RWPE1 (cell line): ENCODE results near the gene HCN1.

Experiments used
- CTCF ChIA-PET: fragments of 350-600 bp; sonication (Branson Sonifier 250); formaldehyde crosslinking; extraction: SDS; loops from one replicate; lab custom pipeline; 2021; lab: Yijun Ruan, JAX
- POLR2A ChIA-PET: fragments of 400-600 bp; formaldehyde crosslinking; extraction: SDS; loops from one replicate; lab custom pipeline; 2020; ENCODE audit warnings: antibody characterized with exemption; ENCODE audit not compliant: low non-redundant PET; lab: Yijun Ruan, JAX
- DNase-seq: peaks from one replicate; pipeline ENCODE4 v3.0.0; 2012; ENCODE audit warnings: low spot score
- H3K27ac ChIP-seq: fragments of 450-650 bp; 2 replicates; pipeline ENCODE4 v1.5.1; 2017
- TF ChIP-seq, protein P1 (sequence below): fragments of 450-650 bp; conservative IDR thresholded peaks from 2 replicates; pipeline ENCODE4 v1.5.1; 2017; ENCODE audit warnings: low read depth, mild to moderate bottlenecking

HCN1 gene

GRCh38 chr5:45694971-45695803 lies 993 bp downstream of the HCN1 start:
- TF ChIP-seq, protein P1, sequence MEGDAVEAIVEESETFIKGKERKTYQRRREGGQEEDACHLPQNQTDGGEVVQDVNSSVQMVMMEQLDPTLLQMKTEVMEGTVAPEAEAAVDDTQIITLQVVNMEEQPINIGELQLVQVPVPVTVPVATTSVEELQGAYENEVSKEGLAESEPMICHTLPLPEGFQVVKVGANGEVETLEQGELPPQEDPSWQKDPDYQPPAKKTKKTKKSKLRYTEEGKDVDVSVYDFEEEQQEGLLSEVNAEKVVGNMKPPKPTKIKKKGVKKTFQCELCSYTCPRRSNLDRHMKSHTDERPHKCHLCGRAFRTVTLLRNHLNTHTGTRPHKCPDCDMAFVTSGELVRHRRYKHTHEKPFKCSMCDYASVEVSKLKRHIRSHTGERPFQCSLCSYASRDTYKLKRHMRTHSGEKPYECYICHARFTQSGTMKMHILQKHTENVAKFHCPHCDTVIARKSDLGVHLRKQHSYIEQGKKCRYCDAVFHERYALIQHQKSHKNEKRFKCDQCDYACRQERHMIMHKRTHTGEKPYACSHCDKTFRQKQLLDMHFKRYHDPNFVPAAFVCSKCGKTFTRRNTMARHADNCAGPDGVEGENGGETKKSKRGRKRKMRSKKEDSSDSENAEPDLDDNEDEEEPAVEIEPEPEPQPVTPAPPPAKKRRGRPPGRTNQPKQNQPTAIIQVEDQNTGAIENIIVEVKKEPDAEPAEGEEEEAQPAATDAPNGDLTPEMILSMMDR, result no peak
- H3K27ac ChIP-seq, result no peak overlapping the region
- POLR2A ChIA-PET, result no interaction called here
- DNase-seq, result no peak
- CTCF ChIA-PET, result no interaction called here

DNA sequence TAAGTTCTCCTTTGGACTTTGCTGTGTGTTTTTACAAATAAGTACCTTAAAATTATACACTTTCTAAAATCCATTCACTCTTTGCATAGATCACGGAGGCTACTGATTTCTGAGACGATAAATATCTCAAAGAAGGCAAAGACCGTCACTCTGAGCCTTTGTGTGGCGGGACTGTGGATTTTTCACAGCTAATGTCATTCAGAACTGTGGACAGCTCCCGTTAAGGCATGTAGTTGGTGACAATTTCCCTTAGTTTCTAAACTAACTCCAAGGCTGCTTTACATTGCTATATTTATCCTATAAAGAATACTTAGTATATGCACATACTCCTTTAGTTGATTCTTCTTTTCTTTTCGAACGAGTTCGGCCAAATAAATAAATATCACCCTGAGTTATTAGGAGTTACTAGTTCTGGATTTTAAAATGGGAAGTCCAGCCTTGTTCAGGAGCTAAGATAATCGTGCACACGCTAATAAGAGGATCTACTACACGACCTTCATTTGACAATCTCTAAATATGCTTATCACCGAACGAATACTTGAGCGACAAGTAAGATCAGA lies 1.8 kb downstream of the HCN1 start:
- CTCF ChIA-PET, result no interaction called here

DNA sequence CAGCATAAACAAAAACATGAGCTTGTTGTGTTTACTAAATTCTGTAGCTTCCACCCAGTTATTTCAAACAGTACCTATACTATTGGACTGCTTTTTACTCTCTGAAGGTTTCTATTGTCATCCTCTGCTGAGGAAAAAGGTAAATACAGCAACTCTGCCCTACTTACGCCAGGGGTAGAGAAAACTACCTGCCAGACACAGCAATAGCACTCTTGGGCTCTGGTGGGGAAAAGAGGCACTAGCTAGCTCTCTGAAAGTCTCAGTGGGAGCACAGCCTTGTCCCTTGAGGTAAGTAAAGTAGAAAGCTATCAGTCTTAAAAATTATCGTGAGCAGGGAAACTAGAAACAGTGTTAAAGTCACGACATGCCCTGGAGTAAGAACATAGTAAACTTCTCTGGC lies 3.7 kb downstream of the HCN1 start:
- TF ChIP-seq, protein P1, result no peak
- POLR2A ChIA-PET, result no interaction called here
- CTCF ChIA-PET, result no interaction called here
- DNase-seq, result no peak
- H3K27ac ChIP-seq, result no peak overlapping the region

More for the DNA sequence above, 1.8 kb downstream of the HCN1 start:
- H3K27ac ChIP-seq, result no peak overlapping the region
- TF ChIP-seq, protein P1, result no peak
- POLR2A ChIA-PET, result no interaction called here
- no peak for DNase-seq

DNA sequence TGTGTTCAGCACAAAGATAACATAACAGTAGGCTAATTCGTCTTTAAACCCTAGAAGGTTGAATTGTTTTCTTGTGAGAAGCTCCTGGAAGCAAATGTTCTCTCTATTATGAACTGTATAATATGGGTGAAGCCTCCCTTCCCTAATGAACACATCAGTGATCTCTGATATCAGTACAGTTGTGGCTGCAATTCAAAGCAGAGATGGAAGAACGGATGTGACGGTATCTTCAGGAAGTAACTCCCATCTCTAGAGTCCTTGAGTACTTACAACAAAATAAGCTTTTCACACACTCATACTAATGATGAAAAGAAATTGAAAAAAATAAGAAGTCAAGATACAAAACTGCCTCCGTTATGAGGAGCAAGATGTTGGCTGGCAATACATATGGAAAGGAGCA lies 4.5 kb downstream of the HCN1 start:
- TF ChIP-seq, protein P1, result no peak
- CTCF ChIA-PET, result no interaction called here
- POLR2A ChIA-PET, result no interaction called here
- no peak for DNase-seq
- H3K27ac ChIP-seq, result no peak overlapping the region

GRCh38 chr5:45687701-45688100 lies 8.5 kb downstream of the HCN1 start:
- CTCF ChIA-PET, result no interaction called here
- H3K27ac ChIP-seq, result no peak overlapping the region
- POLR2A ChIA-PET, result no interaction called here
- no peak for DNase-seq
- TF ChIP-seq, protein P1, result no peak

- ChIA-PET CTCF (no interaction called here), POLR2A (no interaction called here)
- H3K27ac ChIP-seq, result no peak overlapping the region
- TF ChIP-seq, protein P1, result no peak
- DNase-seq, result no peak
These were observed 9.6 kb downstream of the HCN1 start for GRCh38 chr5:45686620-45687019.
